Amniotic epithelial cell (primary cell): ENCODE data around the gene SOCS3.

Experiments used
- DNase-seq: peaks from one replicate; pipeline ENCODE4 v3.0.0-alpha.2; 2010; ENCODE audit warnings: low read depth

Gene SOCS3

GRCh38 chr17:78359997-78360370 is at the start of gene SOCS3:
TSS of gene SOCS3 (minus strand) at chr17:78360077. CDS start at chr17:78359095, 982 bp downstream.
- DNase-seq = peak; percentile 94

DNA sequence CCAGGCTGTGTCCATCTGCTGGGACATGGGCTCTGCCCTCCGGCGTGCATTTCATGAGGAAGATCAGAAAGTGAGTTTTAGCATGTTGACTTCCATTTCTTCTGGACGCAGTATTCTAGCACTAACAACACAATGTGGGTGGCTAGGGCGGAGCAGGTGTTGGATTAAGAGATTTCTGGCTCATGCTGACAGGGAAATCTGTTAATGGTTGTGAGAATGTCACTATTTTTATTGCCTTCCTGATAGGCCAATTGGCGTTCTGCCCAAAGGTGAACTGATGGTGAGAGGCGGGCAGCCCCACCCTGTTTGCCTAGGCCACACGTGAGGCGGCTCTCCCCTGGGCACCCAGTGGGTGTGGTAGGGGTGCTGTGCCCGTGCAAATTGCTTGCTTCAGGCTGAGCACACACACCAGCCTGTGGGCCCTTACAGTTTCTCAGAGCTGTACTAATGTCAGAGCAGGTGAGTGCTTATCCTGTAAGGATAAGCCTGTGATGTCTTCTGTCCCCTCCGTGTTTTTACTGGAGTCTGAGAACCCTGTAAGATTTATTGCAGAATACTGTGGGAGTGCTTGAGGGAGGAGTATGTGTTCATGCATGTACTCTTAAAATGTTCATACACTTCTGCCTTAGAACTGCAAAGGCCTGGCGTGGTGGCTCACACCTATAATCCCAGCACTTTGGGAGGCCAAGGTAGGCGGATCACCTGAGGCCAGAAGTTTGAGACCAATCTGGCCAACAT is 49.5 kb upstream of the SOCS3 start:
- no peak for DNase-seq

DNA sequence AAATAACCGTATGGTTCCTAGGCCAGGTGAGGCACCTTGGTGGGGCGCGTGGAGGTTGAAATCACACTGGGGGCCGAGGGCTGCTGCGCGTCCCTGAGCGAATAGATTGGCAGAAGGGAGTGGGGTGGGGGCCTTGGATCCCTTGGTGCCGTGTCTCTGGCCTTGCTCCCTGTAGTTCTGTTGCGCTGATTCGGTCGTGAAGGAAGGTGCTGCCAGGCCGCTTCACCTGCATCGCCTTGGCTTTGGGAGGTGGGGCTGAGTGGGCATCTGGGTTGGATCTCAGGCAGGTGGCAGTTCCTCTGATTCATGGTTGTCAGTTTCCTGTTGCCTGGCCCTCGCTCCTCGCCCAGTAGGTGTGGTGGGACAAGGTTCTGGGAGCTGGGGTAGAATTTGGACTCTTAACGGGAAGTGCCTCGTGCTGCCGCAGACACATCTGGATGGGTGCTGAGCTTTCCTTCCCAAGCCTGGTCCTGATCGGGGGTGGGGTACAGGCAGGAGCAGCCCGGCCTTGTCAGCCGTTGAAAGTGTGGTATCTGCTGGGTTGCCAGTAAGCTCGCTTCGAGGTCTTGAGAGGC is 48.7 kb upstream of the SOCS3 start:
- no peak for DNase-seq

GRCh38 chr17:78407387-78408000 is 47.6 kb upstream of the SOCS3 start:
- DNase-seq = no peak

DNA sequence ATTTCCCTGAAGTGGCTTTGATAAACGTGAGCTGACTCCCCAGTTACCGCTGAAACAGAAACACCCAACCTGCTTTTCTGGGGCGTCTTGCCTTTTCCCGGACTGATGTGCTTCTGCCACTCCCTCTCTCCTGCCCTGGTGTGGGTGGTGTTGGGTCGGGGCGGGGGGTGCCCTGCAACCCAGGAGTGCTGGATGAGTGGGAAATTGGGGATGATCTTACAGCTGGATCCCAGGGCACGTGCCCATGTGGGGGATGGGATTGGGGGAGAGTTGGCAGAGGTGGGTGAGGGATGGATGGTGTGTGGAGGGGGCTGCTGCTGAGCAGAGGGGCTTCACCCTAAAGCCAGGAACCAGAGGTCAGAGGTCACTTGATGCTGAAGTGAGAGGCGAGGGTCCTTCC is 47.0 kb upstream of the SOCS3 start:
- no peak for DNase-seq

DNA sequence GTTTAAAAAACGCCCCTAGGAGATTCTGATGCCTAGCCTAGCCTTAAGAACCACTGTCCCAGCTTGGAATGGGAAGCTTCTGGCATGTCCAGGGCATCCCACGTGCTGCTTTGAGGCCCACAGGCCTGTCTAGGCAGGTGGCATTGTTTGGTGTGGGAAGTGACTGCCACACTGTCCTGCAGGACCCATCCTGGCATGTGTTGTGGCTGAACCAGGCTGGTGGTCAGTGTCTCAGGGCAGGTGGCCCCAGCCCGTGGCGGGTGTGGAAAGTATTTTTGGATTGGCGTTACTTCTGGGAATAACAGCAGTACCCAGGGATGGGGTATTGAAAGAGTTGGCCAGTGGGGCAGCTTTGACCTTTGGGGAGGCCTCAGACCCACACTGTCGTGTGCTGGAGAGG is 46.5 kb upstream of the SOCS3 start:
- no peak for DNase-seq

- DNase-seq = no peak
These were observed 43.9 kb upstream of the SOCS3 start for GRCh38 chr17:78403822-78404221.

DNA sequence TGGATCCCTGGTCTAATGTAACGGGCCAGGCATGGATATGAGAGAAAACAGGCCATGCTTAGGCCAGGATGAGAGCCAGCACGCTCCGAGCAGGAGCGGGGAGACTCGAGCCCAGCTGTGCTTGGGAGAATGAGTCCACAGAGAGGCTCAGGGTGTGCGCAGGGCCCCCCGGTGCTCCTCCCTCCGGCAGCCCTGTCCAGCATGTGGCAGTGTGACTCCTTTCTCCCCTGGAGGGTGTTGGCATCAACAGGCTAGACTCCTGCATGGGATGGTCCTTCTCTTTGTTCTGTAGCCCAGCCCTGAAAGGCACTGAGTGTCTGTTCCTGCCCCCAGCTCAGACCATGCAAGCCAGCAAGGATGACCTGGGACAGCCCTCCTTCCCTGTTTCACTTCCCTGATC is 42.0 kb upstream of the SOCS3 start:
- DNase-seq = no peak

- DNase-seq = peak; percentile 95
These were observed 41.4 kb upstream of the SOCS3 start for GRCh38 chr17:78401246-78401645.

DNA sequence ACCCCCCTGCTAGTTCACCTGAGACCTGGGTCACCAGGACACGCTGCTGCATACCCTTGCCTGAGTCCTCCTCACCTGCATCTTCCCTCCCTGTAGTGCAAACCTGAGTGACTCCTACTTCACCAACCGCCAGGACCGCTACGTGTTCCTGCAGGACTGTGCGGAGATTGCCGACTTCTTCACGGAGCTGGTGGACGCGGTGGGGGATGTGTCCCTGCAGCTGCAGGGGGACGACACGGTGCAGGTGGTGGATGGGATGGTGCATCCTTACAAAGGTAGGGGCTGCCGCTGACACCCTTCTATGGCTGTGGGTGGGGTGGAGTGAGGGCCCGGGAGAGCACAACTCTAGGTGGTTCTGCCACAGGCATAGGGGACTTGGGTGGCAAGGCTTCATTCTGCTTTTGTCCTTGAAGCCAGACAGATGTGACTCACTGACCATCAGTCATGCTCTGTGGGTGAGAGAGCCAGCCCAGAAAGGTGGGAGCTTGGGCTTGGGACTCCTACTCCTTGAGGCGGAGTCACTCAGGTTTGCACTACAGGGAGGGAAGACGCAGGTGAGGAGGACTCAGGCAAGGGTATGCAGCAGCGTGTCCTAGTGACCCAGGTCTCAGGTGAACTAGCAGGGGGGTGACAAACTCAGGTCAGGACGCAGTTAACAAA is 40.8 kb upstream of the SOCS3 start:
- no peak for DNase-seq

DNA sequence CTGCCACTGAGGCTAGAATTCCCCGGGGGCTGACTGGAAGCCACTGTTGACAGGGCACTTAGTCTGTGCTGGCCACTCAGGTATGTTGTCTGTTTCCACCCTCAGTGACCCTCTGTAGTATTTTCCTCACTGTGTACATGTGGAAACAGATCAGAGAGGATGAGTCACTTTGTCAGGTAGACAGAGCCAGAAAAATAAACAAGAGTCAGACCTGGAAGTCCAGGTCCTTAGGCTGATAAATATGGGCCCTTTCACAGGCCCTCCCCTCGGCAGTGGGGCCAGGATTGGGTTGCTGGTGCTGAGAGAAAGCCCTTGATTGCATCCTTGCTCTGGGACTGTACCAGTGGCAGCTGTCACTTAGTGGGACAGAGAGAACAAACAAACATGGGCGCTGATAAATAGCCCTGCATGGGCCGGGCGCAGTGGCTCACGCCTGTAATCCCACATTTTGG is 39.8 kb upstream of the SOCS3 start:
- DNase-seq = no peak

DNA sequence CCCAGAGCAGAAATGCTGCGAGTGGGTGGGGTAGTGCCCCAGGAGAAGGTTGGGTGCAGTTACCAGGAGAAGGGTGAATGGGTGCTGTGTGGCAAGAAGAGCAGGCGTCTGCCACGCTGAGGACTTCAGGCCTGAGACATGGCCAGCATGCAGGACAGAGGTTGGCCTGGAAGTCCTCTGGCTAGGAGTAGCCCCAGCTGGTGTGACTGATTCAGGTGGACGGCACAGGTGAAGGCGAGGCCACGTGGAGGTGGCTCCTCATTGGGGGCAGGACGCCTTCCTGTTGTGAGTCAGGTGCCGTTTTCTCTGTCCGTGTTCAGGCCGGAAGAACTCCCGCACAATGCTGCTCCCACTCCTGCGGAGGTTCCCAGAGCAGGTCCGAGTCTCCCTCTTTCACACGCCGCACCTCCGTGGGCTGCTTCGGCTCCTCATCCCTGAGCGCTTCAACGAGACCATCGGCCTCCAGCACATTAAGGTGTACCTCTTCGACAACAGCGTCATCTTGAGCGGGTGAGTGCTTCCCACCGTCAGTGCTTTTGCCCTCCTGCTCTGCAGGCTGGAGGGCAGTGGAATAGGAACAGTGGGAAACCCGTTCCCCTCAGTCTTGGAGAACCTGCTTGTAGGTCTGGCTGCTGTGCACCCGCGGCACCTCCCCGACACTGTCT is 39.3 kb upstream of the SOCS3 start:
- no peak for DNase-seq

DNA sequence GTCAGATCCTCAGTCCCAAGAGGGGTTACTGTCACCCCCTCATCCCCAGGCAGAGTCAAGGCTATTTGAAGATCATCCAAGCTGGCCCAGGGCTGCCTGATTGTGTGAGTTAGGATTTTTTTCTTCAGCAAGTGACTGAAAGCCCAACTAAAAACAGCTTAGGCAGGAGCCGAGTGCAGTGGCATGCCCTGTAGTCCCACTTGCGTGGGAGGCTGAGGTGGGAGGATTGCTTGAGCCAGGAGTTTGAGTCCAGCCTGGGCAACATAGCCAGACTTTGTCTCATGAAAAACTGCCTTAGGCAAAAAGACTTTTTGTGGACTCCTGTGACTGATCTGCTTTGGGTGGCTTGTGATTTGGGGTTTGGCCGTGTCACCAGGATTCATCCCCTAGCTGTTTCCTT is 38.5 kb upstream of the SOCS3 start:
- DNase-seq = no peak

DNA sequence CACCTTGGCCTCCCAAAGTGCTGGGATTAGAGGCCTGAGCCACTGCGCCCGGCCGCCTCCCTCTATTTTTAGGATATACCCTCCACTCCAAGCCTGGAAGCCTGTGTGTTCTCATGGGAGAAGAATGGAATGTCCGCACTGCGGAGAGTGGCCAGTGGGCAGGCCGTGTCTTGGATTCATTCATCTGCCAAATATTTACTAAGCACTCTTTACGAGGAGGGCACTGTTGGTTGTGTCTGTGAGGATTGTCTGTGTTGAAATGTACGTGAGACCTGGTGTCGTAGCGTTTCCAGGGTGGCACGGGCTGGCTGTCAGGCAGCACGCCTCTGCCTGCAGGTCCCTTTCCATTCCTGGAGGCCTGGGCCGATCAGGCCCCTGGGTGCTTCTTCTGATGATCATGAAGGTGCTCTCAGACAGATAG is 37.8 kb upstream of the SOCS3 start:
- peak; percentile 78 for DNase-seq

GRCh38 chr17:78396441-78397337 is 36.8 kb upstream of the SOCS3 start:
- DNase-seq = no peak

DNA sequence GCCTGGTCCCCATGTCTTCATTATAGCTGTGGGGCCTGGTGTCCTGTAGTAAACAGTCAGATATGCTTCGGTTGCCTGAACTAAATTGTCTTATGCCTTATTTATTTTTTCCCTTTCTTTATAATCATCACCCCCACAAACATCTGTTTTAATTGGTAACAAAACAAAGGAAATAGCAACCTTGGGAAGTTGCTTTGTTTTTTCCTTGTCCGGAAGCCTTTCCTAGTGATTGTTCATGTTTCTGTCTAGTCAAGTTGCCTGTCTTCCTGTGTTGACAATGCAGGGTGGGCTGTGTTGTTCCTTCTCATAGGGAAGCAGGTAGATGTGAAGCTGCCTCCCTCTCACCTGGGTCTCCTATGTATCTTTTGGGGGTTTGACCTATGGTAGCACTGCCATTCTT is 35.3 kb upstream of the SOCS3 start:
- DNase-seq = no peak

- DNase-seq = no peak
These were observed 34.3 kb upstream of the SOCS3 start for GRCh38 chr17:78394209-78394608.

DNA sequence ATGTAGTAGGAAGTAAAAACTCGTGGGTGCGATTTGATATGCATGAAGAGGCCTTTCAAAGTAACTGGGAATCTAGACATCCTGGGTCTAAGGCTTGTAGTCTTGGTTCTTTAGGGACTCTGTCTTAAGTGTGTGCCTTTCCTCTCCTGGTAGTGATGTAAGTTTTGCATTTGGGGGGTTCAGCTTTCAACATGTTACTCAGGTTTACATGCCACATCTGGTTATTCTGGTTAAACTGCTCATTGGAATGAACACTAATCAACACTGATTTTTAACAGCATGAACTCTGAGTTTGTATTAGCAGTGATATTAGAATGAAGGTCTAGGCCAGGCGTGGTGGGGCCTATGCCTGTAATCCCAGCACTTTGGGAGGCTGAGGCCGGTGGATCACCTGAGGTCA is 33.7 kb upstream of the SOCS3 start:
- DNase-seq = no peak

- no peak for DNase-seq
These were observed 32.4 kb upstream of the SOCS3 start for GRCh38 chr17:78392295-78392694.

GRCh38 chr17:78391843-78392242 is 32.0 kb upstream of the SOCS3 start:
- DNase-seq = peak; percentile 87

- no peak for DNase-seq
These were observed 31.2 kb upstream of the SOCS3 start for GRCh38 chr17:78391051-78391431.
